ENCODE measurements around the gene CEP104.

DNA sequence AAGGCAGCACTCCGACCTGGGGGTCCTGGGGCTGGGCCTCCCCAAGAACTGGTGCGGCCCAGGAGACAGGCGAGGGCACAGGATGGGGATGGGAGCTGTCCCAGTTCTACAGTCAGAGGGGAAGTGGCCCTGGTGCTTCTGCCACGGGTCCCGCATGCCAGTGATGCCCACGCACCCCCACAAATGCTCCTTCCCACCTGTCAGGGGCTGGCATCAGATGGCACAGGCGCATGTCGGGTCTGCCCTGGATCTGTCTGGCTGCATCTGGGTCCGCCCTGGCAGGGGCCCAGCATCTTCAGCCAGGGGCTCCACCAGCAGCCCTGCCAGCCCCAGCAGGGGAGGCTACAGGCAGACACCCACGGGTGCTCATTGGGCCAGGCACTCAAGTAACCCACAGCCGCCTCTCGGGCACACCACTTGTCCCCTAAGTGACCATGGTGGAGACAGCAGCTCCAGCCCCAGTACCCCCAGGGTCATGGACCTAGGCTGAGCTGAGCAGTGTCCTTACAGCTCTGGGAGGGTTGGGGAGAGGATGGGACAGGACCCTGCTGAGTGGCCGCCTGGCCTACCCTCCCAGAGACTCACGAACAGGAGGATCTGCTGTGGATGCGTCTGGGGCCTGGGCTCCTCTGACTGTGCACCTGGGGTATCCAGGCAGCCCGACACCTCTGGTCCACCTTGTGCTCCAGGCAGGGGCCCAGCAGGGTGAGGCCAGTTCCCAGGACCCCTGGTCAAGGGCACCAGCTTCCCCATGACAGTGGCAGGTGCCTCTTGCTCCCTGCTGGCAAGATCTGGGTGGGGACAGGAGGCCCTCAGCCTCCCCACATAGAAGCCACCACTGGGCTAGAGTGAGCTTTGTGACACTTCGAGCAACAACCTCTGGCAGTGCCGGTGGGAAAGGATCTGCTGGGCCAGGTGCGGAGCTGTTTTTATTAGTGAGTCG lies 79.1 kb downstream of the CEP104 start:
- TF ChIP-seq, protein P1, sequence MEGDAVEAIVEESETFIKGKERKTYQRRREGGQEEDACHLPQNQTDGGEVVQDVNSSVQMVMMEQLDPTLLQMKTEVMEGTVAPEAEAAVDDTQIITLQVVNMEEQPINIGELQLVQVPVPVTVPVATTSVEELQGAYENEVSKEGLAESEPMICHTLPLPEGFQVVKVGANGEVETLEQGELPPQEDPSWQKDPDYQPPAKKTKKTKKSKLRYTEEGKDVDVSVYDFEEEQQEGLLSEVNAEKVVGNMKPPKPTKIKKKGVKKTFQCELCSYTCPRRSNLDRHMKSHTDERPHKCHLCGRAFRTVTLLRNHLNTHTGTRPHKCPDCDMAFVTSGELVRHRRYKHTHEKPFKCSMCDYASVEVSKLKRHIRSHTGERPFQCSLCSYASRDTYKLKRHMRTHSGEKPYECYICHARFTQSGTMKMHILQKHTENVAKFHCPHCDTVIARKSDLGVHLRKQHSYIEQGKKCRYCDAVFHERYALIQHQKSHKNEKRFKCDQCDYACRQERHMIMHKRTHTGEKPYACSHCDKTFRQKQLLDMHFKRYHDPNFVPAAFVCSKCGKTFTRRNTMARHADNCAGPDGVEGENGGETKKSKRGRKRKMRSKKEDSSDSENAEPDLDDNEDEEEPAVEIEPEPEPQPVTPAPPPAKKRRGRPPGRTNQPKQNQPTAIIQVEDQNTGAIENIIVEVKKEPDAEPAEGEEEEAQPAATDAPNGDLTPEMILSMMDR (IDR thresholded peaks at IDR 0.05) = no peak
- no peak for TF ChIP-seq POLR2A (IDR thresholded peaks at IDR 0.05)
